A673 (cell line): ENCODE results near the gene RSPRY1. TPM values are rescaled to one million over a fixed set of nuclear protein-coding genes. Genes with fewer than 3 reads are reported as not detected.

Experiments used
- BruUV-seq: library from RNA; stranded (reverse); fragments of 400-500 nt; replicated peaks from 2 replicates; lab custom pipeline; 2021; lab: Mats Ljungman, UMichigan
- CTCF ChIA-PET: fragments of 300-600 bp; sonication (Branson Sonifier 250); formaldehyde crosslinking; loops from one replicate; lab custom pipeline; 2022; ENCODE audit warnings: antibody characterized with exemption; lab: Charles Lee
- POLR2A ChIA-PET: fragments of 300-600 bp; sonication (Branson Sonifier 250); formaldehyde crosslinking; loops from one replicate; lab custom pipeline; 2022; ENCODE audit warnings: antibody characterized with exemption; ENCODE audit not compliant: low non-redundant PET; lab: Charles Lee
- DNase-seq: peaks from one replicate; pipeline ENCODE4 v3.0.0-alpha.2; 2015; ENCODE audit warnings: low spot score
- H3K27ac ChIP-seq: fragments of 200-600 bp; sonication (generic); 2 replicates; pipeline ENCODE4 v1.5.1; 2016; ENCODE audit warnings: mixed run types, low read depth, mild to moderate bottlenecking, mixed read lengths, antibody characterized with exemption, low read length; ENCODE audit not compliant: poor library complexity, severe bottlenecking
- H3K27me3 ChIP-seq: fragments of 200-600 bp; sonication (generic); replicated peaks from 2 replicates; pipeline ENCODE4 v1.6.1; 2017; ENCODE audit warnings: mixed run types, low read depth, mild to moderate bottlenecking, mixed read lengths, antibody characterized with exemption, low read length; ENCODE audit not compliant: insufficient read depth, poor library complexity
- H3K36me3 ChIP-seq: fragments of 200-600 bp; sonication (generic); 2 replicates; pipeline ENCODE4 v1.6.1; 2016; ENCODE audit warnings: mixed run types, mild to moderate bottlenecking, mixed read lengths, antibody characterized with exemption, low read length; ENCODE audit not compliant: insufficient read depth, poor library complexity, severe bottlenecking
- H3K4me1 ChIP-seq: fragments of 200-600 bp; sonication (generic); 2 replicates; pipeline ENCODE4 v1.6.1; 2017; ENCODE audit warnings: mixed run types, mild to moderate bottlenecking, mixed read lengths, antibody characterized with exemption, low read length; ENCODE audit not compliant: insufficient read depth, poor library complexity, severe bottlenecking
- H3K4me3 ChIP-seq: fragments of 200-600 bp; sonication (generic); 2 replicates; pipeline ENCODE4 v1.5.1; 2016; ENCODE audit warnings: low read depth, mixed run types, mild to moderate bottlenecking, mixed read lengths, low read length; ENCODE audit not compliant: poor library complexity, severe bottlenecking
- H3K9me3 ChIP-seq: fragments of 200-600 bp; sonication (generic); 2 replicates; pipeline ENCODE4 v1.6.1; 2016; ENCODE audit warnings: mixed run types, low read depth, mild to moderate bottlenecking, mixed read lengths, antibody characterized with exemption, low read length; ENCODE audit not compliant: poor library complexity, severe bottlenecking
- EZH2 ChIP-seq: fragments of 200-600 bp; sonication (generic); IDR thresholded peaks from 2 replicates; pipeline ENCODE4 v1.6.1; 2017; ENCODE audit warnings: borderline replicate concordance, low read depth, mild to moderate bottlenecking, mixed read lengths, antibody characterized with exemption, low read length; ENCODE audit not compliant: poor library complexity, severe bottlenecking
- intact Hi-C: fragments of 100-400 bp; cut with micrococcal nuclease; formaldehyde crosslinking; loops from one replicate; pipeline ENCODE4 v1.10.0; 2022; ENCODE audit not compliant: unreplicated experiment
- total RNA-seq: library from RNA; stranded (reverse); gene quantifications from 2 replicates; pipeline ENCODE4 v1.2.3, GENCODE V29; 2021
- TF ChIP-seq, protein P1 (sequence below): fragments of 300-800, 200-600 bp; sonication (generic); conservative IDR thresholded peaks from 2 replicates; pipeline ENCODE4 v1.5.1; 2017; ENCODE audit warnings: low read depth, mild to moderate bottlenecking, antibody characterized with exemption, low read length, moderate library complexity, mixed read lengths

RSPRY1 gene
- total RNA-seq, 1 experiment from 2014 or later = 45.6 TPM

DNA sequence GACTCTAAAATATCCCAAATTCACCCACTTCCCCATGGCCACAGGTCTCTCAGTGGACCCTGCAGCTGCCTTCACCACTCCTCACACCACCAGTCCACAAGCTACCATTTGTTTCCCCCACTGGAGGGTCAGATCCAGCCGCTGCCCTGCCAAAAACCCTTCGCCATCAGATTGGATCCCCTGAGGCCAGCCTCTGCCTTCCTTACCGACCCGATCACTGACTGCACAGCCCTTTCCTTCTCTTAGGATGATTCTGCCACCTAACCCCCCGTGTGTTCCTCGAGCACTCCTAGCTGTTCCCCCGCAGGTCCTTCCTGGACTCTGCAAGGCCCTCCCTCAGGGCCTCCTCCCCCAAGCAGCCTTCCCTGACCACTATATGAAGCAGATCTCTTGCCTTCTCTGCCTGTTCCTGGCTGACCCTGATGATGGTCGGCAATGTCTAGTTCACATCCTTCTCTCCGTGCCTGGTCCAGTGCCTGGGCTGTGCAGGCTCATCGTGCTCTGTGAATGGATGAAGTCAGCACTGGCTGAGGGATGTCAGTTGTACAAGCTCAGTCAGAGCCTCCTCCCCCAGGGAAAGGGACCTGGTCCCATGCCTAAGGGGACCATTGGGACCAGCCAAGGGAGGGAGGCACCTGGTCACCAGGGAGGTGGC, 47.7 kb upstream of the RSPRY1 start:
- DNase-seq = no peak
- no peaks in the 10 kb centered on the region for H3K9me3 ChIP-seq
- no peaks in the 10 kb centered on the region for H3K36me3 ChIP-seq
- peaks cover 28% of the 10 kb centered on the region for H3K4me1 ChIP-seq
- TF ChIP-seq EZH2 = no peak
- TF ChIP-seq, protein P1, sequence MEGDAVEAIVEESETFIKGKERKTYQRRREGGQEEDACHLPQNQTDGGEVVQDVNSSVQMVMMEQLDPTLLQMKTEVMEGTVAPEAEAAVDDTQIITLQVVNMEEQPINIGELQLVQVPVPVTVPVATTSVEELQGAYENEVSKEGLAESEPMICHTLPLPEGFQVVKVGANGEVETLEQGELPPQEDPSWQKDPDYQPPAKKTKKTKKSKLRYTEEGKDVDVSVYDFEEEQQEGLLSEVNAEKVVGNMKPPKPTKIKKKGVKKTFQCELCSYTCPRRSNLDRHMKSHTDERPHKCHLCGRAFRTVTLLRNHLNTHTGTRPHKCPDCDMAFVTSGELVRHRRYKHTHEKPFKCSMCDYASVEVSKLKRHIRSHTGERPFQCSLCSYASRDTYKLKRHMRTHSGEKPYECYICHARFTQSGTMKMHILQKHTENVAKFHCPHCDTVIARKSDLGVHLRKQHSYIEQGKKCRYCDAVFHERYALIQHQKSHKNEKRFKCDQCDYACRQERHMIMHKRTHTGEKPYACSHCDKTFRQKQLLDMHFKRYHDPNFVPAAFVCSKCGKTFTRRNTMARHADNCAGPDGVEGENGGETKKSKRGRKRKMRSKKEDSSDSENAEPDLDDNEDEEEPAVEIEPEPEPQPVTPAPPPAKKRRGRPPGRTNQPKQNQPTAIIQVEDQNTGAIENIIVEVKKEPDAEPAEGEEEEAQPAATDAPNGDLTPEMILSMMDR = no peak
- ChIA-PET CTCF (no interaction called here), POLR2A (no interaction called here)
- no peak overlapping the region for H3K27ac ChIP-seq
- H3K4me3 ChIP-seq = no peak overlapping the region
- no TSS peak for BruUV-seq
- H3K27me3 ChIP-seq = no peaks in the 10 kb centered on the region
- intact Hi-C loops = no loop called here

GRCh38 chr16:57140931-57141668, 45.0 kb upstream of the RSPRY1 start:
- Histone ChIP-seq H3K9me3 (no peaks in the 10 kb centered on the region), H3K4me1 (peaks cover 29% of the 10 kb centered on the region), H3K27me3 (no peaks in the 10 kb centered on the region), H3K4me3 (no peak overlapping the region), H3K27ac (peak overlapping the region; percentile 69), H3K36me3 (no peaks in the 10 kb centered on the region)
- DNase-seq = no peak
- no TSS peak for BruUV-seq
- ChIA-PET POLR2A (no interaction called here), CTCF (interaction anchor here (0.5 kb wide), 1 partner anchor 49 kb away, joined by 3 read pairs; the partner anchor contains the start of gene CPNE2)
- intact Hi-C loops = no loop called here
- no peak for TF ChIP-seq EZH2
- TF ChIP-seq, protein P1 = no peak

GRCh38 chr16:57141822-57142631, 44.1 kb upstream of the RSPRY1 start:
- Histone ChIP-seq H3K4me1 (peaks cover 37% of the 10 kb centered on the region), H3K9me3 (no peaks in the 10 kb centered on the region), H3K27me3 (no peaks in the 10 kb centered on the region), H3K4me3 (no peak overlapping the region), H3K27ac (peak overlapping the region; percentile 69), H3K36me3 (no peaks in the 10 kb centered on the region)
- POLR2A ChIA-PET = no interaction called here
- intact Hi-C loops = no loop called here
- TF ChIP-seq, protein P1 = no peak
- TF ChIP-seq EZH2 = no peak
- CTCF ChIA-PET = no interaction called here
- BruUV-seq = no TSS peak
- DNase-seq = peak; percentile 81
